ENCODE measurements around the gene NOTUM.
"Not testable (repeated sequence)": the region's sequence is repeated elsewhere in the genome, so short reads cannot be mapped to it uniquely, and the experiment has no call there.

The NOTUM gene

DNA sequence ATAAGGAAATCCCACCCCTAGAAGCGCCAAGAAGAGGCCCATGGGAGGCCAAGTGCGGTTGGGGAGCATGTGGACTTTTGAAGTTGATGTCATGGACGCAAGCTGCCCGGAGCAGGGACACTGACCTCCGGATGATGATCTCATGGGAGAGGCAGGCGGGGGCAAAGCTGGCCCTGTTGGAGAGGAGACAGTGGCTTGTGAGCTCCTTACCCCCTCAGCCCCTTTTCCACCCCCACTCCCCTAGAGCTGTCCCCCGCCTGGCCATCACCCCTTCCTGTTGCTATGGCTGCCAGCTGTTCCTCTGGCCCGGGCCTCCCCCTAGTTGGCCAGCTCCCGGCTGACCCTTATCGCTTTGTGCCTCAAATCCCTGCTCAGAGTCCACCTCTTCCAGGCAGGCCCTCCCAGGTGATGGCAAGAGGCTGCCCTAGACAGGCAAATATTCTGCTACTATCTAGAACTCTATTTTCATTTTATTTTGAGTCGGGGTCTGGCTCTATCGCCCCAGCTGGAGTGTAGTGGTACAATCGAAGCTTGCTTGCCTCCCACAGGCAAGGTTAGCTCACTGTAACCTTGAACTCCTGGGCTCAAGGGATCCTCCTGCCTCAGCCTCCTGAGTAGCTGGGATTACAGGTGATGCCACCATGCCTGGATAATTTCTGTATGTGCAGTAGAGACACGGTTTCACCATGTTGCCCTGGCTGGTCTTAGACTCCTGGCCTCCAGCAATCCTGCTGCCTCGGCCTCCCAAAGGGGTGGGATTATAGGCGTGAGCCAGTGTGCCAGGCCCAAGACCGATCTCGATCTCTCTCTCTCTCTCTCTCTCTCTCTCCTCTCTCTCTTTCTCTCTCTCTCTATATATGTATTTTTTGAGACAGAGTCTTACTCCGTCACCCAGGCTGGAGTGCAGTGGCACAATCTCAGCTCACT is 6.6 kb downstream of the NOTUM start:
- Histone ChIP-seq H3K18ac (ENCODE audit: low read length) (no peak overlapping the region), H4K8ac (ENCODE audit: low read depth, low read length) (no peak overlapping the region), H4K91ac (ENCODE audit: low read depth, low read length) (no peak overlapping the region), H2AK5ac (ENCODE audit: low read length) (no peak overlapping the region), H3K36me3 (ENCODE audit: control insufficient read depth in 1 of 2, insufficient read depth in 2 of 2, low read length in 2 of 2) (peaks cover 0 to 3% of the 10 kb centered on the region in 2 experiments), H4K12ac (ENCODE audit: low read depth, low read length) (no peak overlapping the region), H3K4me3 (ENCODE audit: low read depth, low read length) (no peak overlapping the region), H3K14ac (ENCODE audit: low read length) (no peak overlapping the region), H3K9me3 (ENCODE audit: insufficient read depth, low read depth, low read length) (no peaks in the 10 kb centered on the region), H2BK5ac (ENCODE audit: low read depth, low read length, poor library complexity) (no peak overlapping the region), H2AFZ (ENCODE audit: insufficient read depth, low read length, poor library complexity) (no peak overlapping the region), H3K4ac (ENCODE audit: low read depth, low read length) (no peak overlapping the region), H3K9ac (ENCODE audit: low read length) (no peak overlapping the region), H3K79me1 (ENCODE audit: low read length) (peaks cover 2% of the 10 kb centered on the region), H3K27ac (ENCODE audit: low read depth, low read length) (no peak overlapping the region), H3K4me2 (ENCODE audit: low read length) (no peak overlapping the region), H2BK12ac (ENCODE audit: low read length) (no peak overlapping the region), H2BK120ac (ENCODE audit: insufficient read depth, low read length, poor library complexity) (no peak overlapping the region), H3K4me1 (ENCODE audit: control insufficient read depth in 1 of 2, insufficient read depth in 2 of 2, low read length in 2 of 2) (peaks cover 11 to 13% of the 10 kb centered on the region in 2 experiments), H3K23ac (ENCODE audit: low read length) (no peak overlapping the region), H3K27me3 (ENCODE audit: insufficient read depth, low read length) (peaks cover 4% of the 10 kb centered on the region), H3K79me2 (ENCODE audit: control insufficient read depth, insufficient read depth, low read length, poor library complexity) (no peaks in the 10 kb centered on the region)
- WGBS (ENCODE audit: extremely low coverage, insufficient coverage, insufficient read length), result no CpG with 5 or more reads among the region's 19 CpGs
- peak in 1 of 2 donors; percentile 66 for DNase-seq

DNA sequence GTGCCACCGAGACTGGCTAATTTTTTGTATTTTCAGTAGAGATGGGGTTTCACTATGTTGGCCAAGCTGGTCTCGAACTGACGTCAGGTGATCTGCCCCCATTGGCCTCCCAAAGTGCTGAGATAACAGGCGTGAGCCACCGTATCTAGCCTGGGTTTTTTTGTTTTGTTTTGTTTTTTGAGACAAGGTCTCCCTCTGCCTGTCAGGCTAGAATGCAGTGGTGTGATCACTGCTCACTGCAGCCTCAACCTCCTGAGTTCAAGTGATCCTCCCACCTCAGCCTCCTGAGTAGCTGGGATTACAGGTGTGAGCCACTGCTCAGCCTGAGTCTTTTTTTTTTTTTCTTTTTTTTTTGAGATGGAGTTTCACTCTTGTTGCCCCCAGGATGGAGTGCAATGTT is 7.5 kb downstream of the NOTUM start:
- not testable (repeated sequence) for H3K23ac ChIP-seq (ENCODE audit: low read length); H3K18ac ChIP-seq (ENCODE audit: low read length); H3K9me3 ChIP-seq (ENCODE audit: insufficient read depth, low read depth, low read length); H4K91ac ChIP-seq (ENCODE audit: low read depth, low read length); H4K12ac ChIP-seq (ENCODE audit: low read depth, low read length); H3K4me3 ChIP-seq (ENCODE audit: low read depth, low read length); H3K9ac ChIP-seq (ENCODE audit: low read length); H3K36me3 ChIP-seq (ENCODE audit: control insufficient read depth in 1 of 2, insufficient read depth in 2 of 2, low read length in 2 of 2); H3K14ac ChIP-seq (ENCODE audit: low read length); H3K79me1 ChIP-seq (ENCODE audit: low read length); H3K4me2 ChIP-seq (ENCODE audit: low read length); H3K27me3 ChIP-seq (ENCODE audit: insufficient read depth, low read length); H3K4ac ChIP-seq (ENCODE audit: low read depth, low read length); H2BK12ac ChIP-seq (ENCODE audit: low read length); H2BK5ac ChIP-seq (ENCODE audit: low read depth, low read length, poor library complexity); H3K27ac ChIP-seq (ENCODE audit: low read depth, low read length); H2AK5ac ChIP-seq (ENCODE audit: low read length); H3K4me1 ChIP-seq (ENCODE audit: control insufficient read depth in 1 of 2, insufficient read depth in 2 of 2, low read length in 2 of 2); H2AFZ ChIP-seq (ENCODE audit: insufficient read depth, low read length, poor library complexity); H4K8ac ChIP-seq (ENCODE audit: low read depth, low read length); H3K79me2 ChIP-seq (ENCODE audit: control insufficient read depth, insufficient read depth, low read length, poor library complexity); H2BK120ac ChIP-seq (ENCODE audit: insufficient read depth, low read length, poor library complexity)
- DNase-seq, result peak; percentile 81 to 90
- no CpG with 5 or more reads among the region's 5 CpGs for WGBS (ENCODE audit: extremely low coverage, insufficient coverage, insufficient read length)

DNA sequence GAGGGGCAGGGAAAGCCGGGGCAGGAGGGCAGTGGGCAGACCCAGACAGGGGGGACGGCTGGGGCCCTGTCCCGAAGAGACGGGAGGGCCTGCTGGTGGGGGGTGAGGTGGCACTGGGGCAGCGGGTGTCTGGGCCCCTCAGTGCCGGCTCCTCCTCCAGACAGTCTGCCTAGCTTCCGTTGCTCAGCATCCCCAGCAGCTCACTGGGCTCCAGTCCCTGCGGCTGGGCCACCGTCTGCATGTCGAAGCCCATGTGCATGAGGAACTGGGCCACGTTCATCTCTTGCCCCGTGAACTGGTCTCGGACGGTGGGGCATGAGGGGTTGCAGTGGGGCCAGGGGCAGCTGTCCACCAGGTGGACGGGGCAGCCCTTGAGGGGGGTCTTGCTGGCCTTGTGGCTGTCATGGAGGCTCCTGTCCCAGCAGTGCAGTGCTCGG is 8.2 kb downstream of the NOTUM start:
- Histone ChIP-seq H3K9me3 (ENCODE audit: insufficient read depth, low read depth, low read length) (peaks cover 3% of the 10 kb centered on the region), H3K9ac (ENCODE audit: low read length) (no peak overlapping the region), H4K91ac (ENCODE audit: low read depth, low read length) (no peak overlapping the region), H3K79me1 (ENCODE audit: low read length) (no peaks in the 10 kb centered on the region), H3K14ac (ENCODE audit: low read length) (no peak overlapping the region), H4K8ac (ENCODE audit: low read depth, low read length) (no peak overlapping the region), H2BK12ac (ENCODE audit: low read length) (no peak overlapping the region), H2BK5ac (ENCODE audit: low read depth, low read length, poor library complexity) (no peak overlapping the region), H3K79me2 (ENCODE audit: control insufficient read depth, insufficient read depth, low read length, poor library complexity) (no peaks in the 10 kb centered on the region), H3K4me3 (ENCODE audit: low read depth, low read length) (no peak overlapping the region), H3K4me1 (ENCODE audit: control insufficient read depth in 1 of 2, insufficient read depth in 2 of 2, low read length in 2 of 2) (peaks cover 9% of the 10 kb centered on the region in 2 experiments), H3K27me3 (ENCODE audit: insufficient read depth, low read length) (no peaks in the 10 kb centered on the region), H2AFZ (ENCODE audit: insufficient read depth, low read length, poor library complexity) (no peak overlapping the region), H3K18ac (ENCODE audit: low read length) (no peak overlapping the region), H3K4ac (ENCODE audit: low read depth, low read length) (no peak overlapping the region), H2BK120ac (ENCODE audit: insufficient read depth, low read length, poor library complexity) (no peak overlapping the region), H3K27ac (ENCODE audit: low read depth, low read length) (no peak overlapping the region), H4K12ac (ENCODE audit: low read depth, low read length) (no peak overlapping the region), H3K36me3 (ENCODE audit: control insufficient read depth in 1 of 2, insufficient read depth in 2 of 2, low read length in 2 of 2) (peaks cover 0 to 3% of the 10 kb centered on the region in 2 experiments), H3K4me2 (ENCODE audit: low read length) (no peak overlapping the region), H3K23ac (ENCODE audit: low read length) (no peak overlapping the region), H2AK5ac (ENCODE audit: low read length) (no peak overlapping the region)
- peak; percentile 79 to 82 for DNase-seq
- no CpG with 5 or more reads among the region's 16 CpGs for WGBS (ENCODE audit: extremely low coverage, insufficient coverage, insufficient read length)

DNA sequence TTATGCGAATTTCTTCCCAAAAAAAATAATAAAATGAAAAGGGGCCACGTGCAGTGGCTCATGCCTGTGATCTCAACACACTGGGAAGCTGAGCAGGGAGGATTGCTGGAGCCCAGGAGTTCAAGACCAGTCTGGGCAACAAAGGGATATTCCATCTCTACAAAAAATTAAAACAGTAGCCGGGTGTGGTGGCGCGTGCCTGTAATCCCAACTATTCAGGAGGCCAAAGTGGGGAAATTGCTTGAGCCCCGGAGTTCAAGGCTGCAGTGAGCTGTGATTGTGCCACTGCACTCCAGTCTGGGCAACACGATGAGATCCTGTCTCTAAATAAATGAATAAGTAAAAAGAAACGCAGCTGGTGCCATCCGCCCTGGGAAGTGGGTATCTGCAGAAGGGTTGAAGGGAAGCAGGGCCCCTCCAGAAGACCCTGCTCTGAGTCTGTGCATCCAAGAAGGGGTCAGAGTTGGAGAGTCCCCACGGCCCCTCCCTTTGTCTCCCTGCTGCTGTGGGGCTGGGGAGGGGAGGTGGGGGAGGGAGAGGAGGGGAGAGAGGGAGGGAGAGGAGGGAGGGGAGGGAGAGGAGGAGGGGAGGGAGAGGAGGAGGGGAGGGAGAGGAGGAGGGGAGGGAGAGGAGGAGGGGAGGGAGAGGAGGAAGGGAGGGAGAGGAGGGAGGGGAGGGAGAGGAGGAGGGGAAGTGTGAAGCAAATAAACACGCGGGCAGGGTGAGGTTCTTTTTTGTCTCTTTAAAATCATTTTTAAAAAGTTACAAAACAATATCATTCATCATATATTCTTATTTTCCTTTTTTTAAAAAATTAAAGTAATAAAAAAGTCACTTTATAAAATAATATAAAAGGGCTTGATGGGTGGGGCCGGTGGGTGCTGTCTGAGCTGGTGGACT is 9.0 kb downstream of the NOTUM start:
- no CpG with 5 or more reads among the region's 13 CpGs for WGBS (ENCODE audit: extremely low coverage, insufficient coverage, insufficient read length)

More for the DNA sequence above, 9.0 kb downstream of the NOTUM start:
- Histone ChIP-seq H3K4me3 (ENCODE audit: low read depth, low read length) (no peak overlapping the region), H3K14ac (ENCODE audit: low read length) (no peak overlapping the region), H3K4me1 (ENCODE audit: control insufficient read depth in 1 of 2, insufficient read depth in 2 of 2, low read length in 2 of 2) (peaks cover 6 to 8% of the 10 kb centered on the region in 2 experiments), H4K91ac (ENCODE audit: low read depth, low read length) (no peak overlapping the region), H3K23ac (ENCODE audit: low read length) (no peak overlapping the region), H3K79me2 (ENCODE audit: control insufficient read depth, insufficient read depth, low read length, poor library complexity) (no peaks in the 10 kb centered on the region), H3K4ac (ENCODE audit: low read depth, low read length) (no peak overlapping the region), H3K18ac (ENCODE audit: low read length) (no peak overlapping the region), H2AFZ (ENCODE audit: insufficient read depth, low read length, poor library complexity) (no peak overlapping the region), H4K12ac (ENCODE audit: low read depth, low read length) (no peak overlapping the region), H3K4me2 (ENCODE audit: low read length) (no peak overlapping the region), H3K9ac (ENCODE audit: low read length) (no peak overlapping the region), H3K36me3 (ENCODE audit: control insufficient read depth in 1 of 2, insufficient read depth in 2 of 2, low read length in 2 of 2) (peaks cover 0 to 3% of the 10 kb centered on the region in 2 experiments), H2BK12ac (ENCODE audit: low read length) (no peak overlapping the region), H3K27ac (ENCODE audit: low read depth, low read length) (no peak overlapping the region), H3K79me1 (ENCODE audit: low read length) (no peaks in the 10 kb centered on the region), H2BK5ac (ENCODE audit: low read depth, low read length, poor library complexity) (no peak overlapping the region), H3K27me3 (ENCODE audit: insufficient read depth, low read length) (no peaks in the 10 kb centered on the region), H2AK5ac (ENCODE audit: low read length) (no peak overlapping the region), H3K9me3 (ENCODE audit: insufficient read depth, low read depth, low read length) (peaks cover 3% of the 10 kb centered on the region), H4K8ac (ENCODE audit: low read depth, low read length) (no peak overlapping the region), H2BK120ac (ENCODE audit: insufficient read depth, low read length, poor library complexity) (no peak overlapping the region)
- DNase-seq, result peak; percentile 70 to 81

All from trophoblast cell (in vitro differentiated cells and primary cell).